Myocyte (in vitro differentiated cells): ENCODE data around the gene TMEM198. TPM values are rescaled to one million over a fixed set of nuclear protein-coding genes. Genes with fewer than 3 reads are reported as not detected.
A peak's percentile ranks its signal among the peaks of the same experiment; 100 is the strongest.

Source experiments
- DNase-seq: peaks from one replicate; pipeline ENCODE4 v3.0.0-alpha.2; 2012; ENCODE audit warnings: low read depth
- total RNA-seq: library from RNA; depleted of rRNA; stranded (reverse); fragments of >200 nt; gene quantifications from 2 replicates; pipeline ENCODE4 v1.2.3, GENCODE V29; 2014

TMEM198 gene
- total RNA-seq, 1 donor from 2014 or later, result 9.0 TPM

DNA sequence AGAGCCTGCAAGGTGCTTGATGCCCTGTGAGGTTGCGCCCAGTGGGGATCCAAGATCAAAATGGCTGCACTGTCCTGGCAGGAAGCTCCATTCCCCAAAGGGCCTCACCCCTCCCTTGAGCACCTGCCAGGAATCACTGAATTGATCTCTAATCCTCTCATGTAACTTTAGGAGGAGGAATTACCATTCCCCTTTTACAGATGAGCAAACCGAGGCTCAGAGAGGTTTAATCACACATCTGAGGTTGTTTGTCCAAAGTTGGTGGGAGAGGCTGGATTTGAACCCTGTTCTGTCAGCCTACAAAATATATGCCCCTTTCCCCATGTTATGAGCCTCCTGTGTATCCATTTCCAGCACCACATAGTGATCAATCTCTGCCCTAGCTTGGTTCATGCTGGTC is 19.0 kb upstream of the TMEM198 start:
- no peak for DNase-seq

DNA sequence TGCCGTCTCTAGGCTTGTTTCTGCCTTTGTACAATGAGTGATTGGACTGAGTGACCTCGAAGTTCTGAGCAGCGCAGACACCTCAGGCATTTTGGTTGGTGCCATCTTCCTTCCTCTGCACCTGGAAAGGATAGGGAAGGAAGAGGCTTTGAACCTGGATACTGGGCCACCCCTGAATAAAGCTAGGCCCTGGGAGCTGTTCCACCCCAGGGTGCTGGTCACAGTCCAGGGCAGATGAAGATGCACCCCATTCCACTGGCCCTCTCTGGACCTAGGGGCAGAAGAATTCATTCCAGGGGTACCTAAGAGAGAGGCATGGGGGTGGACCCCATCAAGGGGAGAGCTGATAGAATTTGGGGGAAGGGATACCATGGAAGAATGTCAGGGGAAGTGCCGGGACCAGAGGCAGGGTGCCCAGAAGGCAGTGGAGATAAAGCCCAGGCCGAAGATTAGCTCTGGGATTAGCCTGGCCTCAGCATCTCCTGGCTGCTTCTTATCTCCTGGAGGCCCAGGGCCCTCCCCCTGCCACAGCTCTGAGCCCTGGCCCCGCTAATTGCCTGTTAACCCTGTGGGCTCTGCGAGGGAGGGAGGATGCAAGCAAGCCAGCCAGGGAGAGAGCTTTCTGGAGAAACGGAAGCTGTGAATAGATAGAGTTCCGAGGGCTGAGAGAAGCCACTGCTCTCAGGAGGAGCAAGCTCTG is 18.1 kb upstream of the TMEM198 start:
- DNase-seq, result no peak

DNA sequence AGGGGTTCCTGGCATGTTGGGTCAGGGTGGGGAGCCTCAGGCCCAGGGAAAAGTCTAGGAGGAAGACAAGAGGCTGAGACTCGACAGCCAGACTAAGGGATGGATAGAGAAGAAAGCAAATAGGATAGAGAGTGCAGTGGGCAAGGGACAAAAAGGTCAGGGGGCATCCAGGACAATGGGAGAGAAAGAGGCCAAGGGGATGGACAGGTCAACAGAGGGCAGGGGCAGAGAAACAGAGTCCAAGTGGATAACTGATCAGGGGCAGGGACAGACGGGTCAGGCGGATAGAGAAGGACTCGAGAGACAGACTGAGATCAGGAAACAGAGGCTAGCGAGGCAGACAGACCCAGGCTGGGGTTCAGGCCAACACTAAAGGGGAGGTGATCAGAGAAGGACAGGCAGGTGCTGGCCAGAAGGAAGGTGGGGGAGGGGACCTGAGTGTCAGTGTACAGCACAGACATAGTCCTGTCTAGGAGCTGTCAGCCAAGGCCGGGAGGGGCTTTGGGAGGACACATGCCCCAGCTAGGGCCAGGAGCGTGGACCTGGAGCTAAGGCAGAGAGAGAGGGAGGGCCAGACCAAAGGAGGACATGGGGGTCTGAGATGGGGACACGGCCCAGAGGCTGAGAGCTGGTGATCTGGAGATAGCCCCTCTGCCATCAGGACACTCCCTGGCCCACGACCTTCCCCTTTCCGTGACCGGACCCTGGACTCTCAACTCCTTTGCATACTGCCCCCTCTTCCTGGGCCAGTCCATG is 17.3 kb upstream of the TMEM198 start:
- DNase-seq, result peak; percentile 7

DNA sequence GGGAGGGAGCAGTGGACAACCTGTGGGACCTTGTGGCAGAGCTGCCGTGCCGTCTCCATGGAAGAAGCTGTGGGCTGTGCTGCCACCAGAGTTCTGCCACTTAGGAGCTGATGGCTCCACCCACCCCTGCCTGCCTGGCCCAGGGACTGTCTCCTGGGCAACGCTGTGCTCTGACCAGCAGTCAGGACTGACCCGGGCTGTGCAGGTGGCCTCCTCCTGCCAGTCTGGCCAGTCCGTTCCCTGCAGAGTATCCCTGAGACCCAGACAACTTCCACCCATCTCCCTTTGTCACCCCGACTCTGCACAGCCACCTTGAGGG is 16.8 kb upstream of the TMEM198 start:
- DNase-seq, result peak; percentile 62

DNA sequence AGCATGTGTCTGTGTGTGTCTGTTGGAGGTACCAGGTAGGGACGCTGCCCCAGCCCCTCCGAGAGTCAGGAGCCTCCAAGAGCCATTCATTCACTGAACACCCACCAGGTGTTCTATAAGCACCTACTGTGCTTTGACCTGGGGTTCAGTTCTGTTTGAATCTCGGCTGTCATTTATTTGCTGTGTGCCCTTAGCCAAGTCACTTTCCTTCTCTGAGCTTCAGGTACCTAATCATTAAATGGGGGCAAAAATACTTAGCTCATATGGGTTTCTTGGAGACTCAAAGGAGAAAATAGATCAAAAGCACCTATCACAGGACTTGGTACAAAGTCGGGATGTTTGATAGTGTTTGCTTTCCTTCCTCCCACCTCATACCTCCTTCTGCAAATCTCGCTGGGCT is 16.4 kb upstream of the TMEM198 start:
- no peak for DNase-seq

DNA sequence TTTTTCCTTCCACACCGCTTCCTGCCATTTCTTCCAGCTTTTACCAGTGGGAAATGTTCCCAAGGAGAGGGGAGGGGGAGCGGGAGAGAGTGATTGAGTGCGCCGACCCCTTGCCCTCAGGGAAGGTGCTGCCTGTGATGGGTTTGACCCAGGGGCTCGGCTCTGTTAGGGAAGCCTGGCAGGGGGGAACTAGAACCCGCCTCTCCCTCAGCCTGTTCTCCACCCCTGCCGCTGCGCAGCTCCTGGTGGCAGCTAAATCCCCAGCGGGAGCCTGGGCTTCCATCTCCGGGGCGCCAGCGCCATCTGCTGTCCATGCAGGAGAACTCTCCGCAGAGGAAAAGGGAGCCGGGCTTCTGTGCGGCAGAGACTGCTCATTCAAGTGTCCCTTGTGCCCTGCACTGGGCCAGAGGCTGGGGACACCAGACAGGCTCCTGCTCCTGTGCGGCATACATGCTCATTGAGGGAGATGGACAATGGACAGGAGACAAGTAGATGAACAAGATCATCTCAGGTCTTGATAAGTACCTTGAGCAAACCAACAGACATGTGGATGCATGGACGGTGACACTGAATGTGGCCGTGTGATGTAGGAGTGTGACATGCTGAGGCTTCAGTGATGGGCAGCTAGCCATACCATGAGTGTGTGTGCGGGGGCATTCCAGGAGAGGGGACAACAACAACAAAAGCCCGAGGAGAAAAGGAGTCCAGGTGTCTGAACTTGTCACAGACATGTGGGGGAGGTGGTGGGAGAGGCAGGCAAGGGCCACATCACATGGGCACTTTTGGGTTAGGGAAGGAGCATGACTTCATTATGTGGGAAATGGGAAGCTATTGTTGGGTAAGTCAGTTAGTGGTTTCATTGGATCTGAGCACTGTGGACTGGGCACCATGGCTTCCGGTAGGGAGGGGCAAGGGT is 13.5 kb upstream of the TMEM198 start:
- DNase-seq, result peak; percentile 84

DNA sequence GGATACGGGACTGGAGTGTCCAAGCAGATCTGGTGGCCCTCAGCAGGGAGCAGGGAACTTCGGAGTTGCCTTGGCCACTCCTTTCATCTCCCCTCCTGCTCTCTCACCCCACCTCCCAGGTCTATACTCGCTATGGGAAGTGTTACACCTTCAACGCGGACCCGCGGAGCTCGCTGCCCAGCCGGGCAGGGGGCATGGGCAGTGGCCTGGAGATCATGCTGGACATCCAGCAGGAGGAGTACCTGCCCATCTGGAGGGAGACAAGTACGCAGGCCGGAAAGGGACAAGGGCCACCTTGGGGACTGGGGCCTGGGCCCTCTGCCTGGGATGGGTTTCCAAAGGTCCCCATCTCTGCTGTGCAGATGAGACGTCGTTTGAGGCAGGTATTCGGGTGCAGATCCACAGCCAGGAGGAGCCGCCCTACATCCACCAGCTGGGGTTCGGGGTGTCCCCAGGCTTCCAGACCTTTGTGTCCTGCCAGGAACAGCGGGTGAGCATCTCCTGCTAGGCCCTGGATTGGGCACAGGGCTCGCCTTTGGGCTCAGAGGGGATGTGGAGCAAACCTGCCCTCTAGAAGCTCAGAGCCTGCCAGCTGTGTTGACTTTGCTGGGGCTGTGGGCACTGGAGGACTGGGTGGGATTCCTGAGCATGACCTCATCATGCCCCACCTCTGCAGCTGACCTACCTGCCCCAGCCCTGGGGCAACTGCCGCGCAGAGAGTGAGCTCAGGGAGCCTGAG is 12.0 kb upstream of the TMEM198 start:
- DNase-seq, result no peak

DNA sequence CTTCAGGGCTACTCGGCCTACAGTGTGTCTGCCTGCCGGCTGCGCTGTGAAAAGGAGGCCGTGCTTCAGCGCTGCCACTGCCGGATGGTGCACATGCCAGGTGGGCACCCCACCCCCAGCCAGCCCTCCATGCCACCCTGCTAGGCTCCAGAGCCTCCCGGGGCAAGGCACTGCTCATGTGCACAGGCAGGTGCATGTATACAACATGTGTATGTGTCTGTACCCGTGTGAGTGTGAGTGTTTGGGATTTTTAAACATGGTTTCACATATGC is 11.5 kb upstream of the TMEM198 start:
- no peak for DNase-seq

DNA sequence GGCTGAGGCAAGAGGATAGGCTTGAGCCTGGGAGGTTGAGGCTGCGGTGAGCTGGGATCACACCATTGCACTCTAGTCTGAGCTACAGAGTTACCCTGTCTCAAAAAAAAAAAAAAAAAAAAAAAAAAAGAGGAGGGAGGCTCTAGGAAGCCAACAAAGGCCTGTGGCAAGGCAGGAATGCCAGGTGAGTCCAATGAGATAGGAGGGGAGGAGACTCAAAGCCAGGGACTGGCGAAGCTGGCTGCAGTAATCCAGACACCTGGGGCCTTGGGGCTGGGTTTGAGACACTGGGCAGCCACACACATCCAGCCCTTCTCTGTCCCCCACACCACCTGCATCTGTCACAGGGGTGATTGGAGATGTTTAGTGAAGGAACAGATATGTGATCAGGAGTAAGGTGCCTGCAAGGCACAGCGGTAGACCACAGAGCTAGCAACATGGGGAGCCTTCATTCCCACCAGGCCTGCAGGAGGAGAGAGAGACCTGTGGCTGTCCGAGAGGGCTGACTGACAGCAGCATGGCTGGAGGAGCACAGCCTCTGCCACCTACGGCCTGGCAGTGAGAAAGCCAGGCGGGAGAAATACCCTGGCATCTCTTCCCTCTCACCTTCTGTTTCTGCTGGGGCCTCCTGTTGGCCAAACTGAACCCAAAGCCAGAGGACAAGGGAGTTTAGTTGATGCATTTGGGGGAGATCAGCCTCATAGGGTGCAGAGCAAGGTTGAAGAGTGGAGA is 9.7 kb upstream of the TMEM198 start:
- DNase-seq, result no peak

DNA sequence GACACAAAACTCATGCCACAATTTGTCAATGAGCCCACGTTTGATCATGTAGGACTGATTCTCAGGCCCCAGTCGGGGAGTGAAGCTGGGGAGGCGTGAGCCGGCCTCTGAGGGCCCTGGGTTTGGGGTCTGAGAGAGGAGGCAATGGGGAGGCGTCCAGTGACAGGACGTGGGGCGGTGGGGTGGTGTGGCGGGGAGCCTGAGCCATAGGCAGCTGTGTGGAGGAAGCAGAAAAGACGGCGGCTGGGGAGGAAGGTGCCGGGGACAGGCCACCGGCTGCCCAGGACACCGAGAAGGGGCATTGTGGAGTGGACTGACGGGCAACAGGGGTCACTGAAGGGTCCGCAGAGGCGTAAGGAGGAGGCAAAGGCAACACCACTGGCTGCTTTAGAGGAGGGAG is 7.4 kb upstream of the TMEM198 start:
- no peak for DNase-seq

DNA sequence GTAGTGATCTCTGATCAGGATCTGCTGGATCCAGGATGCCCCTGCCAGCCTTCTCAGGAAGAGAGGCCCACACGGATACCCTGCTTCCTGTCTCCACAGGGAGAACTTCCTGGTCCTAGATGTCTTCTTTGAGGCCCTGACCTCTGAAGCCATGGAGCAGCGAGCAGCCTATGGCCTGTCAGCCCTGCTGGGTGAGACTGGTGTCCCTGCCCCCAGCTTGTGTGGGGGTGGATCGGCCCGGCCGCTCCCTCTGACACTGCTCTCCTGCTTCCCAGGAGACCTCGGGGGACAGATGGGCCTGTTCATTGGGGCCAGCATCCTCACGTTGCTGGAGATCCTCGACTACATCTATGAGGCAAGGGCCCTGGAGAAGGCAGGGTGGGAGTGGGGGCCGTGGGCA is 6.9 kb upstream of the TMEM198 start:
- no peak for DNase-seq

DNA sequence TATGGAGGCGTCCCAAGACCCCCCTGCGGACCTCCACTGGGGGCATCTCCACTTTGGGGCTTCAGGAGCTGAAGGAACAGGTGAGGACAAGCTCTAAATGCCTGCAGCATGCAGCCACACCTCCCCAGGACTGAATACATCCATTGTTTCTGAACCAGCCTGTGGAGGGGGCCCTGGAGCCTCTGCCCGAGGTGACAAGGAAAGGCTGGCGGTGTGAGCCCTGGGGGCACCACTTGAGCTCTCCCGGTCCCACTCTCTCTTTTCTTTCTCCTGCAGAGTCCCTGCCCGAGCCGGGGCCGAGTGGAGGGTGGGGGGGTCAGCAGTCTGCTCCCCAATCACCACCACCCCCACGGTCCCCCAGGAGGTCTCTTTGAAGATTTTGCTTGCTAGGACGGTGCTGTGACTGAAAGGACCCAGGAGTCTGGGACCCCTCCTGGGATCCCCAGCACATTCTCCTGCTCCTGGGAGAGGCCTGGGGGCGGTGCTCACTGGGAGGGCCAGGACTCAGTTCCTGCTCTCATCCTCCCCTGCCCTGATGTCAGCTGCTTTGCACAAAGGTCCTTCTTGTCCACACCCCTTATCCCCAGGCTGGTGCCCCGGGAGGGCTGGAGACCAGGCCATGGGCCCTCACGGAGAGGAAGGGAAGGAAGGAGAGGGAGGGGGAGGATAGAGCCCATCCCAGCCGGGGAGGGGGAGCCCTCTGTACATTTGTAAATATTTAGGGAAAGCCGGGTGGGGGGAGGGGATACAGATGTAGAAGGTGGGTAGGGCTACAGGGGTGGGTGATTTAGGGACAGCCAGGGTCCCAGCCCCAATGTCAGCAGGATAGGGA is 6.0 kb upstream of the TMEM198 start:
- no peak for DNase-seq

DNA sequence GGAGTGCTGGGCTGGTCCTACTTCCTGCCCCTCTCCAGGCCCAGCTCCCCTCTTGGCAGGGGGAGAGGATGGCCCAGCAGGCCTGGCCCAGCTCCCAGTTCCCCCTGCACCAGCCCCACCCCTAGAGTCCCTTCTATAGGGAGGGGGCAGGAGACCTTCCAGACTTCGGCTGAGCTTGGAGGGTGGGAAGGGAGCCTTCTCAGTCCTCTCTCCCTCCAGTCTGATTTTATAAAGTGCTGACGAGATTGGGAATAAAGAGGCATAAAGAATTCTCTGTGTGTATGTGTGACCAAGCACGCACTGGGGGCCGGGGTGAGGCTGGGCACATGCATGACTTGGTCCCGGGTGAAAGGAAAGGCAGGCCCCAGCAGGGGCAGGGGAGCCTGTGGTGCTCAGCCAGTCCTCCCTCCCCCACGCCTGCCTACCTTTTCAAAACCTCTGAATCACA is 5.3 kb upstream of the TMEM198 start:
- DNase-seq, result no peak

DNA sequence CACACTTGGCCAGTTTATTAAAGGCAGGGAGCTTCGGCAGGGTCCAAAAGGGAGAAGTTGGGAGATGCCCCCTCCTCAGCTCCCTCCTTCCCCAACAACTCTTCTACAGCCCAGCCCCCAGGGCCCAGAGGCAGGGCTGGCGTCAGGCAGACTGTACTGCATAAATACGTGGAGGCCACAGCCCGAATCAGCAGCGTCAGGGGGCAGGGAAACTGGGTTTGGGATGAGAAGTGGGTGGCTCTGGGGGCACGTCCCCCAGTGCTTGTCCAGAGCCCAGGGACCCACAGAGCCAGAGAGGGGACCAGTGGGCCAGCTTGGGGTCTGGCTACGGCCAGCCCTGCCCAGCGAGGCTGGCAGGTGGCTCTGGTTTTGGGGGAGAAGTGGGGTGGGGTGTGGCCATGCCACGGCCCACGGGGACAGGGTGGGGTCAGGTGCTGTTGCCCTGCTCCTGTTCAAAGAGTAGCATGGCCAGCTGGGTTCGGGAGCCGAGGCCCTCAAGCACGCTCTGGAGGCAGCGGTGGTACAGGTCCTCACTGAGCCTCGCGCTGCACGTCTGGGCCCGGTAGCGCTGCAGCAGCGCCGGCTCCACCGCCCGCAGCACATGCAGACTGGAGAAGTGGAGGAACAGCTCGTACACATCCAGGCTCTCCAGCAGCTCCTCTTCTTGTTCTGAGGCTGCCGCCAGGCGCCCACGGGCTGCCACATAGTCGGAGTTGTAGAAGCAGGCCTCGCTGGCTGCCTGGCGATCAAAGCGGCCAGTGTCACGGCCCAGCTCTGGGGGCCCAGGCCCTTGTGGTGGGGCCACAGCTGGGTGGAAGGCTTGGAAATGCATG is 4.7 kb upstream of the TMEM198 start:
- DNase-seq, result no peak

DNA sequence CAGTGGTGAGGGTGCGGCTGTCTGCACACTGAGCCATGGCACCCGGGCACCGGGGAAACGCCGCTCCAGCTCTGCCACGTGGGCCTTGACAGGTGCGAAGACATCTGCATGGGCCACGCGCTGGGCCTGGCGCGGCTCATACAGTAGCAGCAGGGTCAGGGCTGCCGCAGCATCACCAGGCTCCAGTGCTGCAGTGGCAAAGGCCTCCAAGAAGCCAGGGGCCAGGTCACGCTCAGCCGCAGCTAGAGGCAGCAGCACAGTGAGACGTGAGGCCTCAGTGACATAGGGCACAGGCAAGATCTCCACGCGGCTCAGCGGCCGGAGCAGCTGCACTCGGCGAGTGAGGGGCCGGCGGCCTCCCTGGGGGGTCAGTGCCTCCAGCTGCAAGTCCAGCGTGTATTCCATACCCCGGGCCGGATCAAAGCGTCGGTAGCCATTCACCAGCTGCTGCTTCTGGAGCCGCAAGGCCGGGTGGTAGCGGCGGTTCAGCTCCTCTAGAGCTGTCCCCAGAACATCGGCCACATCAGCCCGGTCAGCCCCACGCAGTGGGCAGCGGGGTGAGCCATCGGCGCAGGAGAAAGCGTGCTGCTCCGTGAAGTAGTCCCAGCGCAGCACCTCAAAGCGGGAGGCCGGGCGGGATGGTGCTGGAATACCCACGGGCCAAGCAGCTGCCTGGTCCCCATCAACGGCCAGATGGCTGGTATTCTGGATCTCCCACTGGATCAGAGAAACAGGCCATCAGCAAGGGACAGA is 3.7 kb upstream of the TMEM198 start:
- no peak for DNase-seq

DNA sequence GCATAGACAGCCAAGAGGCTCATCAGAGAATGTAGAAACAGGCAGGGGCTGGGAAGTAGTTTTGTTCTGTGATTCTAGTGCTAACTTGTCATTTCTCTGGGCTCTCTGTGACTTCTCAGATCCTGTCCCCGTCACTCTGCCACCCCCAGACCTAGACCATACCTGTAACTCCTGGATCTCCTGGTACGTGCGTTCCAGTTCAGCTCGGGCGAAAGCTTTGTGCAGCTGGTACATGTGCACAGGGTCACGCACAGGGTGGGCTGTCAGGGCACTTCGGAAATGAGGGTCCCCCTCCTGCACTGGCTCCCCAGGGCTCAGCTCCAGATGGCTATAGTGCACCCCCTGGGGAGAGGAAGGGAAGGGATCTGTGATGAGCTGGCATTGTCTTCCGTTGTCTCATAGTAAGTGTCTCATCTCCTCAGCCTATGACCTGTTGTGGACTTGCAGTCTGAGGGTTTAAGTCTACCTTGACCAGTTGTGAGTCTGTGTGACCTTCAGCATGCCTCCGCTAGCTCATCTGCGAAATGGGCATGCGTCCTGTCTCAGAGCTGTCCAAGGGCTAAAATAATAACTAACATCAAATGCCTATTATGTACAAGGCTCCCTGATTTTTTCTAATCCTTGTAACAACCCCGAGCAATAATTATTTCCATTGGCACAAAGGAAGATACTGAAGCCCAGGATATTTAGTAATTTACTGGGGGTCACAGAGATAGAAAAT is 2.9 kb upstream of the TMEM198 start:
- DNase-seq, result no peak

DNA sequence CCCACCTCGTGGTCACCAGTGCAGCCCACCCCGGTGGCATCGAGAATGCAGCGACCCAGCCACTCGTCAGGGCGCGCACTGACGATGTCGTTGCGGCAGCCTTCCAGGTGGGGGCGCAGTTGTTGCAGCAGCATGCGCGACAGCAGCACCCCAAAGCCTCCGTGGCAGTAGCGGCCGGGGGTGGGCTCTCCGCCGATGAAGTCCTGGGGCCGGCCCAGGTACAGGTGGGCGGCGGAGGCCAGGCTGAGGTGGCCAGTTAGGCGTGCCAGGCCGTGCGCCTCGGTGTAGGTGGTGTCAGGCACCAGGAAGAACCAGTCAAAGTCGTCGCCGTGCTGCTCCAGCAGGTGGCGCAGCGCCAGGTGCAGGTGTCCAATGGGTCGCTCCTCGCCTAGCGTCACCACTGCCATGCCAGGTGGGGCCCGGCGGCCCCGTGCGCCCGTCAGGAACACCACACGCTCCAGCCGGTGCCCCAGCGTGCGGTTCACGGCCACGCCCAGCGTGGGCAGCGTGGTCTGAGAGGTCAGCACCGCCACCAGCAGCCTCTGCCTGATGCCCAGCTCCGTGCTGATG is 2.1 kb upstream of the TMEM198 start:
- peak; percentile 66 for DNase-seq
